Epithelial cell of proximal tubule (primary cell): Measurements from ENCODE around the gene LTB4R2. TPM values are rescaled to one million over a fixed set of nuclear protein-coding genes. Genes with fewer than 3 reads are reported as not detected.
"Not testable (repeated sequence)": the region's sequence is repeated elsewhere in the genome, so short reads cannot be mapped to it uniquely, and the experiment has no call there.

Experiments
- DNase-seq: peaks from one replicate; pipeline ENCODE4 v3.0.0-alpha.2; 2011; ENCODE audit warnings: low read depth
- H3K4me3 ChIP-seq: 2 replicates; pipeline ENCODE4 v1.5.1; 2011; ENCODE audit warnings: low read depth, mild to moderate bottlenecking, low read length
- total RNA-seq: library from RNA; depleted of rRNA; stranded (reverse); fragments of >200 nt; gene quantifications from 2 replicates; pipeline ENCODE4 v1.2.3, GENCODE V29; 2015
- TF ChIP-seq, protein P1 (sequence below): conservative IDR thresholded peaks from 2 replicates; pipeline ENCODE4 v1.5.1; 2012; ENCODE audit warnings: low read depth, mild to moderate bottlenecking, low read length

The LTB4R2 gene
- total RNA-seq, 1 donor from 2014 or later = 2.7 TPM

DNA sequence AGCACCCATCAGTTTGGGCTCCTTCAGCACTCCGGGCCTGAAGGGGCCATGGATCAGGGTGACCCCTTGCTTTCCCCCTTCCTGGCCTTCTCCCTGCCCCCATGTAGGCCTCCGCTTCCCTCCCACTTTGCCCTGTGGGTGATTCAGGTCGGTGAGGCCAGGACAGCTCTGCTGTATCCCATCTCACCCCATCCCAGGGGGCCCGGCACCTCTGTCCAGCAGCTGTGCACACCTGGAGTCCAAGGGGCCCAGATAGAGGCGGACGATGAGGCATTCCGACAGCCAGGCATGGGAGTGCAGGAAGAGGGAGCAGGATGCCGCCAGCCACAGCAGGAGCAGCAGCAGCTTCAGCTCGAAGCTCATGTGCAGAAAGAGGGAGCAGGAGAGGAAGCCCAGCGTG lies 12.7 kb downstream of the LTB4R2 start:
- no peak for DNase-seq
- TF ChIP-seq, protein P1, sequence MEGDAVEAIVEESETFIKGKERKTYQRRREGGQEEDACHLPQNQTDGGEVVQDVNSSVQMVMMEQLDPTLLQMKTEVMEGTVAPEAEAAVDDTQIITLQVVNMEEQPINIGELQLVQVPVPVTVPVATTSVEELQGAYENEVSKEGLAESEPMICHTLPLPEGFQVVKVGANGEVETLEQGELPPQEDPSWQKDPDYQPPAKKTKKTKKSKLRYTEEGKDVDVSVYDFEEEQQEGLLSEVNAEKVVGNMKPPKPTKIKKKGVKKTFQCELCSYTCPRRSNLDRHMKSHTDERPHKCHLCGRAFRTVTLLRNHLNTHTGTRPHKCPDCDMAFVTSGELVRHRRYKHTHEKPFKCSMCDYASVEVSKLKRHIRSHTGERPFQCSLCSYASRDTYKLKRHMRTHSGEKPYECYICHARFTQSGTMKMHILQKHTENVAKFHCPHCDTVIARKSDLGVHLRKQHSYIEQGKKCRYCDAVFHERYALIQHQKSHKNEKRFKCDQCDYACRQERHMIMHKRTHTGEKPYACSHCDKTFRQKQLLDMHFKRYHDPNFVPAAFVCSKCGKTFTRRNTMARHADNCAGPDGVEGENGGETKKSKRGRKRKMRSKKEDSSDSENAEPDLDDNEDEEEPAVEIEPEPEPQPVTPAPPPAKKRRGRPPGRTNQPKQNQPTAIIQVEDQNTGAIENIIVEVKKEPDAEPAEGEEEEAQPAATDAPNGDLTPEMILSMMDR = no peak
- no peak overlapping the region for H3K4me3 ChIP-seq

DNA sequence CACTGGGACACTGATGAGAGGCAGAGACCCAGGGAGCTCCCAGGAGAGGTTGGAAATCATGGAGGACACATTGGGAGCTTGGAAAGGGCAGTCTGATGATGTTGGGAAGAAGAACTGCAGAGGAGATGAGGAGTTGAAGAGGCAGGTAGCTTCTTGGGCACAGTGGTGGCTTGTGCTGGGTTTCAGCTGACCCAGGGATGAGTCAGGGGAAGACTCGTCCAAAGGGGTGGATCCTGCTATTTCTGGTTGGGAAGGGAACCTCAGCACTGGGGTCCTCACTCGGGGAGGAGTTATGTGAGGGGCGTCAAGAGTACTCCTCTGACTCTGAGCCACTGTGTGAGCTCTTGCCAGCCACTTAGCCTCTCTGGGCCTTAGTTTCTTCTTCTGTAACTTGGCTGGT lies 13.4 kb downstream of the LTB4R2 start:
- H3K4me3 ChIP-seq = no peak overlapping the region
- DNase-seq = no peak
- TF ChIP-seq, protein P1 = no peak

DNA sequence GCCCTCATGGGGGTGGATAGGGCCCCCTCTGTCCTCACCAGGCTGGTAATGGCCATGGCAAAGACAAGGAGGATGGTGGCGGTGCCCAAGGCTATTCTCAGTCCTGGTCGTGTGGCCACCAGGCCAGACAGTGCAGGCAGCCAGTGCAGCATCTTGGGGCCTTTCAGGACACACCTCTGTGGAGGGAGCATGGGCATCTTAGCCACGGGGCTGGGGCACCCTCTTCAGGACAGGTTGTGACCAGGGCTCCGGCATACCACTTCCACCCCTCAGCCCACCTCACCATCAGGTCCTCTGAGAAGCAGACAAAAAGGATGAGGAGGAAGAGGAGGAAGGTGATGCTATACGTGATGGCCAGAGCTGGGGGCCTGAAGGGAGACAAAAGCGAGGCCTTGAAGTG lies 14.1 kb downstream of the LTB4R2 start:
- TF ChIP-seq, protein P1 = no peak
- no peak for DNase-seq
- no peak overlapping the region for H3K4me3 ChIP-seq

DNA sequence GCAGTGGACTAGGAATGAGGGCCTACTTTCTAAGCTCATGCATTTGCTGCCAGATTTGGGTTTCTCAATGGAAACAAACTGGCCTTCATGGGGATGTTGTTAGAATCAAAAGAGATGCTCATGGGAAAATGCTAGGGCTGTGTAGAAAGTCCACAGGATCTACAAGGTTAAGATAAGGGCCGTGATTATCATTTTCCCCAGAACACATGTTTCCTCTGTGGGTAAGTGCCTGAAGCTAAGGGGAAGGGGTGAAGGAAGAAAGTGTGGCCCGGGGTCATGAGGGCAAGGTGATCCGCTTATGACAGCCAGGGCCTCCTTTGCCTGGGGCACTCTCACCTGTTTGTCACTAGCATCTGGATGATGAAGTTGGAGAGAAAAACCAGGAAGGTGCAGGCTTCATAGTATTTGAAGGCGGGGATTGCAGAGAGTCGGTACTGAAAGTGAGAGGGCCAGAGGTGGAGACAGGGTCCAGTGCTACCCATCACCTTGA lies 15.1 kb downstream of the LTB4R2 start:
- no peak overlapping the region for H3K4me3 ChIP-seq
- DNase-seq = no peak

DNA sequence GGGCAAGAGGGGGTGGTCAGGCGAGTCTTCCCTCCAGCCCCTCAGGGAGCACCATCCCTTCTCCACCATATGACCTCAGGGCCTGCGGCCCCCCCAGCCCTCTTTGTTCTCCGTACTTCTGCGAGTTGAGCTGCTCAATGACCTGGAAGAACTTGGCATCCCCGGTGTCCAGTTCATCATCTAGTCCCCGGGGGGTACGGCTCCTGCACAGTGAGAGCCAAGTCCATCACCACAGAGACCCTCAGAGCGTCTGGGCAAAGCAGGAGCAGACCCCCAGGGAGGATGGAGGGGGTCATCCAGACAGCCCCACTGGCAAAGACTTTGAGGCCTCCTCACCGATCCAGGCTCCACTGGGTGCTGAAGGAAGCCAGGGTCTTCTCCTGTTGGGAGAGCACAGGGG lies 16.0 kb downstream of the LTB4R2 start:
- DNase-seq = no peak
- no peak overlapping the region for H3K4me3 ChIP-seq
- TF ChIP-seq, protein P1 = no peak

More for the DNA sequence above, 15.1 kb downstream of the LTB4R2 start:
- TF ChIP-seq, protein P1 = no peak

DNA sequence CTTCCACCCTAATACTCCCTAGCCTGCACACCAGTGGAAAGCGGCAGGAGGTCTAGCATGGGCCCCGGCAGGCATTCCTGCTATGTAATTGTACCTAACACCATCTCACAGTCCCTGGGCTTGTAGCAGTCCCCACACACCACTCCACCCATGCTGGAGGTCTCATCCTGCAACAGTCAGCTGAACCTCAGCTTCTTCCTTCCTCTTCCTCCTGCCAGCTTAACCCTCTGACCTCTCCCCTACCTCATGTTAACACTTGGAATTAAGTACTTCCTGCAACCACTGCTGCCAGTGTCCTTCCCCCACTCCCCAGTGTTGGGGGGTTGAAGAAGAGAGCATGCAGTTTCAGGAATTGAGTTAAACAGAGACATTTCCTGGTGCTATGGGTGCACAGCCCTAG lies 17.4 kb downstream of the LTB4R2 start:
- H3K4me3 ChIP-seq = no peak overlapping the region
- DNase-seq = no peak
- TF ChIP-seq, protein P1 = no peak

DNA sequence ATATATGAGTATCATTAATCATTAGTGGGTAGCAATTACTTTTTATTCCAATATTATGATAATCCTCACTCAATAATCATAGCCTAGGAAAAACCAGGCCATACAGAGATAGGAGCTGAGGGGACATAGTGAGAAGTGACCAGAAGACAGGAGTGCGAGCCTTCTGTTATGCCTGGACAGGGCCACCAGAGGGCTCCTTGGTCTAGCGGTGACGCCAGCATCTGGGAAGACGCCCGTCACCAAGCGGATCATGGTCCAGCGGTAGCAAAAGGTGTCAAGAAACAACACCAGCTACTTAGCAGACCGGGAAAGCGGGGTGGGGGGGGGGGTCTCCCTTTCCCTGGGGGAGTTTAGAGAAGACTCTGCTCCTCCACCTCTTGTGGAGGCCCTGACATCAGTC lies 18.0 kb downstream of the LTB4R2 start:
- not testable (repeated sequence) for H3K4me3 ChIP-seq, DNase-seq
- TF ChIP-seq, protein P1 = peak; percentile 40
